HG03520 (cell line): ENCODE measurements around the gene C17orf67.
"Not testable (repeated sequence)": the region's sequence is repeated elsewhere in the genome, so short reads cannot be mapped to it uniquely, and the experiment has no call there.

Experiments
- ATAC-seq: cut with Tn5 transposase; IDR thresholded peaks from one replicate; pipeline ENCODE4 v1.9.1; 2021; ENCODE audit warnings: mild to moderate bottlenecking, moderate library complexity; ENCODE audit not compliant: unreplicated experiment

Gene C17orf67

DNA sequence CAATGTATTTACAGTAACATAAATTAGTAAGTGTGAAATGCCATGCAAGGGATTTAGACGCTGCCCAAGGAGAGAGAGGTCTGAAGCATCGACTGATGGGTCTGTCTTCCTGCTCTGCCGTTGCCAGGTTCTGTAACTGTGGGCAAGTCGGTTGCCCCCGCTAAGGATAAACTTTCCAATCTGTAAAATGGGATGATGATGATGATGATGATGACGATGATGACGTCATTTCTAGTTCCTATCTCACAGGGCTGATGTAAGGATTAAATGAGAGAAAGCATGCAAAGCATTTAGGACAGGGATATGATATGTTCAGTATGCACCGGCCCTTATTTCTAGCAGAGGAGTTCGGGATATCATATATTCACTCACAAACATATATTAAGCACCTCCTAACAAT lies 54.8 kb downstream of the C17orf67 start:
- no peak for ATAC-seq

DNA sequence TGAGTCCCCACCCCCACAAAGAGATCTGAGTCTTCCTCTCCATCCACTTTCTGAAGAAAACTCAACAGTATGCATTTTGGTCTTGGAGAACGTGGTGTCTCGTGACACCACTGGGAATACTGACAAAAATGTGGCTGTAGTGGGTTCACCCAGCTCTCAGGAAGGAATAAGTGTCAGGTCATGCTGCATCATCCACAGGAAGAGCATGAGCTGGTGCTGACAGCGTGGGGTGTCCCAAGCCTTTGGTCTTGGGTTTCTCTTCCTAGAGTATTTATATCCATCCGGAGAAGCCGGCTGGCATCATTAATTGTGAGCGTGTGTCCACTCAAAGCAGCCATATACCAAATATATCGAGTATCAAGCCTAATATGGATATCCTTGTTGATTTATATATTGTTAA lies 55.9 kb downstream of the C17orf67 start:
- ATAC-seq, result no peak

GRCh38 chr17:56774650-56775049 lies 59.1 kb downstream of the C17orf67 start:
- no peak for ATAC-seq

DNA sequence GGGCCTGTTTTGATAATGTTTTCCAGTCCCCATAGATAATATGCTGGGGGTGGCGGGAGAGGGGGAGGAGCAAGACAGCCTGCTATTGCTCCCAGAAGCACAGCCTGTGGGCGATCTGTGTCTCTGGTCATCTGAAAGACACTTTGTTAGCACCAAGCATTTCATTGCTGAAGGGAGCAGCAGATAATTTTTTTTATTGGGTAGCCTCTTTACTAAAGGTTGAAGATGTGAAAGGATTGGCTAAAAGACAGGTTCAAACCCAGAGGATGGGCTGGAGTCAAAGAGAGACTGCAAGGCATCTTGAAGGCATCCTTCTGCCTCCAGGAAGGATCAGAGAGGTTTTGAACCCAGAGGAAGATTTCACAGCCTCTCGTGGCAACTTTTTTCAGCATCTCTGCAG lies 60.6 kb downstream of the C17orf67 start:
- ATAC-seq, result no peak

- ATAC-seq, result no peak
Measured at GRCh38 chr17:56772442-56772841, 61.3 kb downstream of the C17orf67 start.

DNA sequence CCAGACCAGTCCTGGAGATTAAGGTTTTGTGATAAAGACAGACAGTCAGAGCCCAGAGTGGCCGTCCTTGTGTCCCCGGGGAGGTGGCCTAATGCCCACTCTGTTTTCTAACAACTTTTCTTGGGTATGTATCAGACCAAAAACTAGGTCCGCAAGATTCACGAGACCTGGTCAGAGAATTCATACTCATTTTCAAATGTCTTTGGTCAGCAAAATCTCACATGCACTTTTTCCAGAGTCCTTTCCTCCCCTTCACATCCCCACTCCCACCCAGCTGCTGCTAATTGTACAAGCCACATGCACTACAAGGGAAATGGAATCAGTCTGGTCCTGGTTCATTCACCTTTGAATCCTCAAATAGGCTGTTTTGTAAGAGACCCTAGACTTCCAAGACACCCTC lies 61.7 kb downstream of the C17orf67 start:
- ATAC-seq, result no peak

- no peak for ATAC-seq
Measured at GRCh38 chr17:56771563-56771962, 62.2 kb downstream of the C17orf67 start.

DNA sequence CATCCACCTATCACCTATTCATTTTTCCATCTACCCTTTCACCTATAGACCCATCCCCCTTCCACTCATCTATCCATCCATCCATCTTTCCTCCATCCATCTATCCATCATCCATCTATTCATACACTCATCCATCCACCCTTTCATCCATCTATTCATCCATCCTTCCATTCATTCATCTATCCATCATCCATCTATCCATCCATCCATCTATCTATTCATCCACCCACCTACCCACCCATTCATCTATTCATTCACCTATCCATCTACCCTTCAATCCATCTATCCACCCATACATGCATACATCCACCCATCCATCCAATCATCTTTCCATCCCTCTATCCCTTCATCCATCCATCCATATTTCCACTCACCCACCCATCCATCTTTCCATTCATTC lies 63.3 kb downstream of the C17orf67 start:
- ATAC-seq, result no peak

- no peak for ATAC-seq
Measured at GRCh38 chr17:56765449-56765848, 68.3 kb downstream of the C17orf67 start.

DNA sequence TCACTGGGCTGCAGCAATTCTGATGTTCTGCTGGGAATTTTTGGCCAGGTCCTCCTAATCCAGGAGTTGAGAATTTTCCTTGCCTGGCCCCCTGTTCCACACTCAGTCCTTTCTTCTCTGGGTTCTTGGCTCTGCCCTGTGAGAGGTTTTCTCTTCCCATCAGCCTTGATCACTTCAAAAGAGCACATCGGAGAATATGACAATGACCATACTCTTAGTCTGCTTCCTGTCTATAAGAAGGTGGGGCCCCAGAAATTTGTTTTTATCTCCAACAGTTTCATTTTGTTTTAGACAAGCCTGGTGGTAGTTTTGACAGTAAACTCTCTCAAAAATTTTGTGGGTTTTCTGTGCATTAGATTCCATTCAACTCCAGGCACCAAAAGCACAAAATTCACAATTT lies 70.7 kb downstream of the C17orf67 start:
- no peak for ATAC-seq

DNA sequence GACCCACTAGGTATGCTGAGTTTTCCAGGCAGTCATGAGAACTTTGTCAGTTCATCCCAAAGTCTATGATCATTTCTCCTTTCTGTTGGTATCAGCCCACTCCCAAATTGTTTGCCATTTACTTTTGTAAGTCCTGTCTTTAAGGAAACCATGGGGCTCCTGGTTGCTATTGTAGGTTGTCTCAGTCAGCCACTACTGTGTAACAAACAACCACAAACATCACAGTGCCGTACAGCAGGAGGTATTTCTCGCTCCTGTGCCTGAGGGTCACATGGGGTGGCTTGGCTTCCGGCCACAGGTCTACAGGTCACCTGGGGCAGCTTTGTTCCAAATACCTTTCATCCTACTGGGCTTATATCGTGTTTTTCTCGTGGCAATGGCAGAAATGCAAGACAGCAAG lies 71.6 kb downstream of the C17orf67 start:
- ATAC-seq, result no peak

DNA sequence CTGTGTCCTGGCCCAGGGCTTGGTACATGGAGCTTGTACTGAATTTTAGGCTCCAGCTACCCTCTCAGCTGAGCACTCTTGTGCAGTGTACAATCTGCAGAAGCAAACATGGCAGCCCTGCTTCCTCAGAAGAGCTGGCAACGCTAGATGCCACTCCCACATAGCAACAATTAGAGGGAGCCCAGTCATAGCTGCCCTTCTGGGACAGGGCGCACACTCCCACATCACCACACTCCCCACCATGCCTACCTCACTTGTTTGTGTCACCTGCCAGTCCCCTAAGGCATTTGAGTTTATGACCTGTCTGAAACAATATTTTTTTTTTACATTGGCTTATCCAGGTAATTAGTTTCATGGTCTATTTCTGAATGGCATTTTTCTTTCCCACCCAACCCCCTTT lies 72.3 kb downstream of the C17orf67 start:
- no peak for ATAC-seq

- ATAC-seq, result not testable (repeated sequence)
Measured at GRCh38 chr17:56757611-56758010, 76.1 kb downstream of the C17orf67 start.

DNA sequence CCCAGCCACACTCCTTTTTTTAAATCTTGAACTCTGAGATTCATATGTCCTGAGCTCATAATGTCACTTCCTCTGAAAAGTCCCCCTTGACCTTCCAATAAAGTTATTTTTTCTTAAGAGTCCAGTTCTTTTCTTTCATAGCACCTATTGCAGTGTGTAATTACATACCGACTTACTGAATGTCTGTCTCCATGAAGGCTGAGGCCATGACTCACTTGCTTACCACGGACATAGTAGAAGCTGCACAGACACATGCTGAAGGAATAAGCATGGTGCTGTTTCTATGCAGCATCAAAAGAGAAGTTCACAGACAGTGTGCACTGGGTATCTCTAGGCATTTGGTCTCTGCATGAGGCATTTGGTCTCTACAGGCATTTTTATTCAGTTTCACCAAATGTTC lies 77.2 kb downstream of the C17orf67 start:
- ATAC-seq, result no peak

DNA sequence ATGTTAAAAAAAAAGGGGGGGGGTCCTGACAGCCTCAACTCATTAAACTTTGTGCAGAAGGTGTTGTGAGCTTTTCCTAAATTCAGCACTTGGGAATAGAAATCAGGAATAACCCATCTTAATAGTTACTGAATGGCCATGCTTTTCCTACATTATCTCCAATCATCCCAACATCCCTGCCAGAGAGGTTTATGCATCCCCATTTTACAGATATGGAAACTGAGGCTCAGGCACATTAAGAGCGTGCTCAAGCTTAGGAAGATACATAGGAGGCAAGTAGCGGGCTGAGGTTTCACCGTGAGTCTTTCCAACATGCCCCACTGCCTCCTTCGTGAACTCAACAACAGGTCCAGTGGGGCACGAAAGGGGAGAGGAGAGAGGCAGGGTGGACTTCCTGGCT lies 78.4 kb downstream of the C17orf67 start:
- ATAC-seq, result no peak

- ATAC-seq, result no peak
Measured at GRCh38 chr17:56754523-56755208, 79.1 kb downstream of the C17orf67 start.

DNA sequence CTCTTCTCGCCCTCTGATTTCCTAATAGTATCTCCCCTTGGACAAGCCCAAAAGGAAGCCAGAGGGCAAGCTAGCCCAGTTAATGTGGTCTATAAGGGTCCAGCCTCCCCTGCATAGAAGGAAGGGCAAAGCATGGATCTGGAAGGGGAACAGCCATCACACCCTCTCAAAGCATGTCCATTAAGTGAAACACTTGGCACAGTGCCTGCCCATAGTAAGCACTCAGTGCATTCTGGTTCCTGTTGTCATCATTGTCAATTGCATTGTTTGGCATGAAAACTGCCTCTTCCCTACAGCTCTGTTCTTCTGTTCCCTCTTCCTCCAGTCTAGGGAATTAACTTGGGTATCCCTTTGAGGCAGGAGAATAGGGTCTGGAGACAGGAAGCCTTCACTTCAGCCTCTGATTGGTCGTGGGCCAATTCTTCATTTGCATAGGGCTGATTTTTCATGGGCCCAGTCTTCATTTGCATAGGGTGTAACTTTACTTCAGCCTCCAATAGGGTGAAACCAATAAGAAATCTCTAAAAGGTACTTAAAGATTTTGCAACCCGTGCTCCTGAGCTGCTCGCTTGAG lies 81.4 kb downstream of the C17orf67 start:
- no peak for ATAC-seq

DNA sequence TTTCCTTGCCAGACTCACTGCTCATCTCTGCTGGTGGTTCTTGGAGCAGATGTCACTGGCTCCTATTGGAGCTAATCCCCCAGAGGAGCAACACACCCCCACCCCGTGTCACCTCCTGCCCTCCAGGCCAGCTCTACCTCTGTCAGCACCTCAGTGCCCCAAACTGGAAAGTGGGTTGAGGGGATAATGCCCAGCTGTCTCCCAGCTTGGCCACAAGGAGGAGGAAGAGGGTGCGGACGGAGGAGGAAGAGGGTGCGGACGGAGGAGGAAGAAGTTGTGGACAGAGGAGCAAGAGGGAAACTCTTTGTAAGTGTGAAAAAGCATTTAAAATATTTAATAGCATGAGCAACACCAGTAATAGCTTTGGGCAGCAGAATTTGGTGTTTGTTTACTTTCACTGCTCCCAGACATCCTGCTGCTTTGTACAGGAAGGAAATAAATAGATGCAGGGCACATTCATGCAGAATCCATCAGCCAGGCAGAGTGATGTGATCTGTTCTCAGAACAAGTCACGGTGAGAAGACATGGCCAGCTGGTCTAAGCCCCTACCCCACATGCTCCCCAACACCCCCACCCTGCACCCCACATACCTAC lies 82.5 kb downstream of the C17orf67 start:
- no peak for ATAC-seq

GRCh38 chr17:56744721-56745120 lies 89.0 kb downstream of the C17orf67 start:
- no peak for ATAC-seq

DNA sequence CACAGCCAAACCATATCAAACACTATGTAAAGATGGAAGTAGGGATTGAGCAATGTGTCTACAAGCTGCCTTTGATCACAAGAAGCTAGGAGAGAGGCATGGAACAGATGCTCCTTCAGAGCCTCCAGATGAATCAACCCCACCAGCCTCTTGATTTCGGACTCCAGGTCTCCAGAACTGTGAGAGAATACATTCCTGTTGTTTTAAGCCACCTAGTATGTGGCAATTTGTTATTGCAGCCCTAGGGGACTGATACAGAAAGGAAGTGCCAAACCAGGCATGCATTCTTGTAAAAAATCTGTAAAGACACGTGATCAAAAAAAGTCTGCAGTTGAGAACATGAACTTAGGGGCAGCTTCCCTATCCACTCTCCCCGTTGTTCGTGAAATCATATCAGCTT lies 91.1 kb downstream of the C17orf67 start:
- ATAC-seq, result no peak
